Effector memory CD8-positive, alpha-beta T cell (primary cell): ENCODE data around the gene BCS1L.
"Not testable (repeated sequence)": the region's sequence is repeated elsewhere in the genome, so short reads cannot be mapped to it uniquely, and the experiment has no call there.

Experiments
- ATAC-seq: fragments of 150-1000 bp; cut with Tn5 transposase; replicated peaks from 2 replicates; pipeline ENCODE4 v1.10.0; 2021; ENCODE audit warnings: mild to moderate bottlenecking, moderate library complexity
- DNase-seq, 3 experiments: peaks; one replicate each; pipeline ENCODE4 v3.0.0; 2021
- H3K27ac Mint-ChIP-seq, 2 donors: one replicate each; pipeline ENCODE4 v1.8.0; 2022; ENCODE audit warnings: mild to moderate bottlenecking in 2 of 2, mixed read lengths in 2 of 2, moderate library complexity in 2 of 2
- H3K27me3 Mint-ChIP-seq, 2 donors: one replicate each; pipeline ENCODE4 v1.8.0; 2022; ENCODE audit warnings: mixed read lengths in 2 of 2
- H3K36me3 Mint-ChIP-seq: one replicate; pipeline ENCODE4 v1.8.0; 2022; ENCODE audit warnings: mild to moderate bottlenecking, moderate library complexity, mixed read lengths; ENCODE audit not compliant: insufficient read depth
- H3K4me1 Mint-ChIP-seq, 2 donors: one replicate each; pipeline ENCODE4 v1.8.0; 2022; ENCODE audit warnings: low read depth in 2 of 2, mixed read lengths in 2 of 2
- H3K4me3 Mint-ChIP-seq, 2 donors: one replicate each; pipeline ENCODE4 v1.8.0; 2022; ENCODE audit warnings: mild to moderate bottlenecking in 2 of 2, mixed read lengths in 2 of 2, moderate library complexity in 2 of 2
- H3K9me3 Mint-ChIP-seq, 2 donors: one replicate each; pipeline ENCODE4 v1.8.0; 2022; ENCODE audit warnings: mixed read lengths in 2 of 2

The BCS1L gene

GRCh38 chr2:218671654-218672566, 12.4 kb downstream of the BCS1L start, which contains the start of the genes RNF25 and STK36:
RNF25 (minus strand) TSS chr2:218672002; CDS start chr2:218671970, 32 bp downstream.
STK36 (plus strand) TSS chr2:218672086; CDS start chr2:218672830, 744 bp downstream.
- Mint-ChIP-seq H3K4me3 (peak within 1 kb of the TSS; percentile 96 to 97), H3K36me3 (peaks cover 19% of the 10 kb centered on the region), H3K4me1 (peaks cover 16 to 26% of the 10 kb centered on the region in 2 donors), H3K9me3 (no peaks in the 10 kb centered on the region), H3K27me3 (no peaks in the 10 kb centered on the region), H3K27ac (peak within 1 kb of the TSS; percentile 97 to 99)
- peak; percentile 71 to 73 (median 72) for DNase-seq
- ATAC-seq, result peak; percentile 95

DNA sequence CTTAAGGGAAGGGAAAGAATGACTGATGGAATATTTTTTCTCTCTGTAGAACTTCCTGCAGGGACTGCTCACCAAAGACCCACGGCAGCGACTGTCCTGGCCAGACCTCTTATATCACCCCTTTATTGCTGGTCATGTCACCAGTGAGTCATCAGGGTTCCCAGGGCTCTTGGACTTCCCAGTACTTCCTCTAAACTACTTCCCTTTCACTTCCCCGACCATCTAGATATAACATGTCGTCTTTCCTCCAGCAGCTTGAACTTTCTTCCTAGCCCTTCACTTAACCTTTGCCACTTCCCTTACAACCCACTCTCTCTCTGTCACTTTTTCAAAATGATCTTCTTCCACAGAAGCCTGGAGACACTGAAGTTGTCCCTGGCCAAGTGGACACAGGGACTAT, 19.6 kb downstream of the BCS1L start:
- DNase-seq (no peak), ATAC-seq (no peak)
- Mint-ChIP-seq H3K27me3 (no peaks in the 10 kb centered on the region), H3K4me1 (no peaks in the 10 kb centered on the region), H3K9me3 (no peaks in the 10 kb centered on the region), H3K4me3 (no peak overlapping the region), H3K27ac (no peak overlapping the region), H3K36me3 (no peaks in the 10 kb centered on the region)

DNA sequence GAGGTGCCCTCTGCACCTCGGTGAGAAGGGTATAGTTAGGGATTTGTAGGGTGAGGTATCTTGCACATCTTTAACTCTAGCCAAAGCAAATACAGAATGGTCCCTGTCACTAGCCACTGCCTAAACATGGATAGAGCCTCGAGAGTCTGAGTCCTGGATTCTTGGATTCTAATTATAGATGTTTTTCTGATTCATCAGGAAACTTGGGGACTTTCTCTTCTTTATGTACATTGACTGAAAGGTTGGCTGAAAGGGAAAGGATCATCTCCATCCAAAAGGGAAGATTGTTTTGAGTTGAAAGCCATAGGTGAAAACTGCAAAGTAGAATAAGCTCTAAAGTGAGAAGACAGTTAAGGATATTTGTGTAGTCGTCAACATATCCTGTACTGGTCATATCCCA, 20.6 kb downstream of the BCS1L start:
- no peak overlapping the region for H3K27ac Mint-ChIP-seq
- H3K36me3 Mint-ChIP-seq, result no peaks in the 10 kb centered on the region
- H3K27me3 Mint-ChIP-seq, result no peaks in the 10 kb centered on the region
- no peaks in the 10 kb centered on the region for H3K9me3 Mint-ChIP-seq
- ATAC-seq (no peak), DNase-seq (no peak)
- no peak overlapping the region for H3K4me3 Mint-ChIP-seq
- no peaks in the 10 kb centered on the region for H3K4me1 Mint-ChIP-seq

- not testable (repeated sequence) for H3K27ac Mint-ChIP-seq, H3K27me3 Mint-ChIP-seq, H3K4me1 Mint-ChIP-seq, H3K9me3 Mint-ChIP-seq, H3K4me3 Mint-ChIP-seq, H3K36me3 Mint-ChIP-seq
- ATAC-seq (peak; percentile 72), DNase-seq (peak in 1 of 3 experiments; percentile 12)
Measured at GRCh38 chr2:218687400-218688060, 28.0 kb downstream of the BCS1L start.

DNA sequence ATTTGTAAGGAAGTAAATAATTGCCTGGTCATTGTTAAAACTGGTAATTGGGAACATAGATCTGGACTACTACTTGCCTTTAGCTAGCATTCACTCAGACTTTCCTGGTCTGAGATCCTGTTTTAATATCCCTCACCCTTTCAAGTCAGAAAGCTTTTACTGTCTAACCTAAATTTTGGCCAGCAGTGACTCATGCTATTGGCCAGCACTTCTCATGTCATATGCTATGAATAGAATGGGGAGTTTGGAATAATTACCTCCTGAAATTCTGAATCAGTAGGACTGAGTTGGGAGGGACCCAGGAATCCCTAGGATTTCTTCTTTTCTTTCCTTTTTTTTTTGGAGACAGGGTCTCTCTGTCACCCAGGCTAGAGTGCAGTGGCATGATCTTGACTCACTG, 31.8 kb downstream of the BCS1L start:
- ATAC-seq (no peak), DNase-seq (no peak)

DNA sequence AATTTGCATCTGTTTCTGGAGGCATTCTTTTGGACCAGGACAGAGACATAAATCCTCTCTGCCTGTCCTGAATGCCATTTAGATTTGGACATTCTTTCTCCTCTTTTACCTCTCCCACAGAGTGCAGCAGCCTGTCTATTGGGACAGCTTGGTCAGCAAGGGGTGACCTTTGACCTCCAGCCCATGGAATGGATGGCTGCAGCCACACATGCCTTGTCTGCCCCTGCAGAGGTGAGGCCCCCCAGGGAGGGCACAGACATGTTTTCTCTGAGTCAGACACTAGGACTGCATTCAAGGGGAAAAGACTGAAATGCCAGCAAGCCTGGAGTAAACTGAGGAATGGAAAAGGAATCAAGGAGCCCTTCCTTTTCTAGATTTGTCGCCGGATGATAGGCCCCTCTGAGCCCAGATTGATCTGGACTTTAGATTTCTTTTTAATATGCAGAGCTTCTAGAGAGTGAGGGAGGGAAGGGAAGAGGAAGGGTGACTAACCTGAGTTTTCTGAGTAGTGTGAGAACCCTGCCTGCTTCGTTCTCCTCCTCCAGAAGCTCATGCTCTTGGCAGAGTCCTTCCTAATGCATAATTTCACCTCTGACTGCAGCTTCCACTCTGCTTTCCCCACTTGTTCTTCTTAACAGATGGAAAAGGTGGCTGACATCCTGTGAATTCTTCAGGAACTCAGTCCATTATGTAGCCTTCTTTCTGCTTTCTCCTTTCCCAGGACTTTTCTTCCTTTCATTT, 35.1 kb downstream of the BCS1L start:
- DNase-seq (no peak), ATAC-seq (no peak)
- Mint-ChIP-seq H3K9me3 (no peaks in the 10 kb centered on the region), H3K4me1 (no peaks in the 10 kb centered on the region), H3K27me3 (no peaks in the 10 kb centered on the region), H3K27ac (no peak overlapping the region), H3K4me3 (no peak overlapping the region), H3K36me3 (peaks cover 6% of the 10 kb centered on the region)

More for the DNA sequence above, 31.8 kb downstream of the BCS1L start:
- H3K9me3 Mint-ChIP-seq, result no peaks in the 10 kb centered on the region
- H3K27ac Mint-ChIP-seq, result no peak overlapping the region
- no peak overlapping the region for H3K4me3 Mint-ChIP-seq
- no peaks in the 10 kb centered on the region for H3K4me1 Mint-ChIP-seq
- peaks cover 3% of the 10 kb centered on the region for H3K36me3 Mint-ChIP-seq
- no peaks in the 10 kb centered on the region for H3K27me3 Mint-ChIP-seq

- no peaks in the 10 kb centered on the region for H3K4me1 Mint-ChIP-seq
- no peak for ATAC-seq
- no peak overlapping the region for H3K4me3 Mint-ChIP-seq
- H3K36me3 Mint-ChIP-seq, result peaks cover 4% of the 10 kb centered on the region
- no peaks in the 10 kb centered on the region for H3K27me3 Mint-ChIP-seq
- H3K27ac Mint-ChIP-seq, result no peak overlapping the region
- H3K9me3 Mint-ChIP-seq, result no peaks in the 10 kb centered on the region
- DNase-seq, result no peak
Measured at GRCh38 chr2:218698885-218699284, 39.4 kb downstream of the BCS1L start.

- no peak for ATAC-seq
- H3K27me3 Mint-ChIP-seq, result peaks cover 0 to 10% of the 10 kb centered on the region in 2 donors
- no peaks in the 10 kb centered on the region for H3K9me3 Mint-ChIP-seq
- no peak overlapping the region for H3K27ac Mint-ChIP-seq
- H3K36me3 Mint-ChIP-seq, result peaks cover 4% of the 10 kb centered on the region
- no peak overlapping the region for H3K4me3 Mint-ChIP-seq
- H3K4me1 Mint-ChIP-seq, result no peaks in the 10 kb centered on the region
- no peak for DNase-seq
Measured at GRCh38 chr2:218701806-218702205, 42.3 kb downstream of the BCS1L start.

- ATAC-seq (no peak), DNase-seq (no peak)
- peaks cover 4% of the 10 kb centered on the region for H3K36me3 Mint-ChIP-seq
- no peaks in the 10 kb centered on the region for H3K9me3 Mint-ChIP-seq
- no peak overlapping the region for H3K27ac Mint-ChIP-seq
- no peaks in the 10 kb centered on the region for H3K4me1 Mint-ChIP-seq
- H3K4me3 Mint-ChIP-seq, result no peak overlapping the region
- peaks cover 0 to 13% of the 10 kb centered on the region in 2 donors for H3K27me3 Mint-ChIP-seq
Measured at GRCh38 chr2:218703341-218703740, 43.9 kb downstream of the BCS1L start.

DNA sequence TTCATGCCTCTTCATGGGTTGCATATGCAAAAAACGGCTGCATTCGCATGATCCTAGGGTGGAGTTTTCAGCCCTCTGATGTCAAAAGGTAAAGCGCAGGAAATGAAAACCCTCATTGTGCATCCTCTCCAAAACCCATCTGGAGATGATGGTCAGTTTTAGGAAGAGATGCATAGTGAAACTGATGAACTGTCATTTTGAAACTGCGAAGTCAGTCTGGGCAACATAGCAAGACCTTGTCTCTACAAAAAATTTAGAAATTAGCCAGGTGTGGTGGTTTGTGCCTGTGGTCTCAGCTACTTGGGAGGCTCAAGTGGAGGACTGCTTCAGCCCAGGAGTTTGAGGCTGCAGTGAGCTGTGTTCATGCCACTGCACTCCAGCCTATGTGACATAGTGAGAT, 48.6 kb downstream of the BCS1L start:
- Mint-ChIP-seq H3K9me3 (no peaks in the 10 kb centered on the region), H3K4me1 (peaks cover 10 to 11% of the 10 kb centered on the region in 2 donors), H3K27ac (no peak overlapping the region), H3K4me3 (no peak overlapping the region), H3K36me3 (peaks cover 10% of the 10 kb centered on the region), H3K27me3 (peaks cover 0 to 13% of the 10 kb centered on the region in 2 donors)
- DNase-seq, result no peak
- no peak for ATAC-seq

DNA sequence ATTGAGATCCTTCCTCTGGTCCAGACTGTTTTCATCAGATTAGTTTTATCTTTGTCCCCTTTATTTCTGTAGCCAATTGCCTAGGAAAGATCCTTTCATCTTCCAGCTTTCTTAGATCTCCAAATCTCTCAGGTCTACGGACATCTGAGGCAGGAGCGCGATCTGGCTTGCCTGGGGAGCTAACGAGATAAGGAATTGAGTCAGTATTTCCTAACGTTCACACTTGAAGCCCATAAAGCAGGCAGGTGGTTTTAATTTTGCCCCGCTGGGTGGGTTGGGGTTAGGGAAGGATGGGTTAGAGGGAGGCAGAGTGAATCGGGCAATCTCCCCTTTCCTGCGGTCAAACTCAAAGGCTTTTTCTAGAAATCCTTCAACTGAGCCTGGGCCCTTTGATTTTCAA, 50.4 kb downstream of the BCS1L start:
- DNase-seq (no peak), ATAC-seq (no peak)
- peaks cover 10% of the 10 kb centered on the region for H3K36me3 Mint-ChIP-seq
- H3K4me1 Mint-ChIP-seq, result peaks cover 14 to 17% of the 10 kb centered on the region in 2 donors
- peaks cover 0 to 13% of the 10 kb centered on the region in 2 donors for H3K27me3 Mint-ChIP-seq
- H3K9me3 Mint-ChIP-seq, result no peaks in the 10 kb centered on the region
- H3K4me3 Mint-ChIP-seq, result peak overlapping the region in 1 of 2 donors; percentile 98
- H3K27ac Mint-ChIP-seq, result no peak overlapping the region

DNA sequence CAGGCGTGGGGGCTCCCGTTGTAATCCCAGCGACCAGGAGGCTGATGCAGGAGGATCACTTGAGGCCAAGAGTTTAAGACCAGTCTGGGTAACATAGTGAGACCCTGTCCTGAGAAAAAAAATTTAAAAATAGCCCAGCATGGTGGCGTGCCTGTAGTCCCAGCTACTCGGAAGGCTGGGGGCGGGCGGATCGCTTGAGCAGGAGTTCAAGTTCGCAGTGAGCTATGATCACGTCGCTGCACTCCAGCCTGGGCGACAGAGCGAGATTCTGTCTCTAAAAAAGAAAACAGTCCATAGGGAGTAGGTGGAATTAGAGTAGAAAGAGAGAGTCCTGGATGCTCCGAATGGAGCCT, 50.8 kb downstream of the BCS1L start:
- peak overlapping the region; percentile 92 to 93 for H3K27ac Mint-ChIP-seq
- peaks cover 0 to 13% of the 10 kb centered on the region in 2 donors for H3K27me3 Mint-ChIP-seq
- DNase-seq, result no peak
- H3K36me3 Mint-ChIP-seq, result peaks cover 10% of the 10 kb centered on the region
- H3K4me1 Mint-ChIP-seq, result peaks cover 14 to 17% of the 10 kb centered on the region in 2 donors
- ATAC-seq, result no peak
- no peaks in the 10 kb centered on the region for H3K9me3 Mint-ChIP-seq
- H3K4me3 Mint-ChIP-seq, result peak overlapping the region; percentile 93 to 98
